SK-N-SH treated with all-trans-retinoic acid at 6 μM for 48 hours (cell line): ENCODE data around the gene AGAP1.

Source experiments
- ATAC-seq: fragments of 200-7000 bp; cut with Tn5 transposase; 3 replicates; pipeline ENCODE4 v1.9.1; 2020; ENCODE audit warnings: mild to moderate bottlenecking, moderate library complexity
- ARNTL ChIP-seq: fragments of 450-650 bp; formaldehyde crosslinking; IDR thresholded peaks from 2 replicates; pipeline ENCODE4 v1.5.0; 2020; ENCODE audit warnings: low read depth, mild to moderate bottlenecking, moderate library complexity, borderline replicate concordance
- BACH2 ChIP-seq: fragments of 250-450 bp; sonication (Bioruptor Pico); IDR thresholded peaks from 2 replicates; pipeline ENCODE4 v1.9.0; 2021; ENCODE audit warnings: mild to moderate bottlenecking, borderline replicate concordance
- CSDC2 ChIP-seq: fragments of 250-450 bp; sonication (Bioruptor Pico); IDR thresholded peaks from 2 replicates; pipeline ENCODE4 v1.5.0; 2020; ENCODE audit warnings: mild to moderate bottlenecking, moderate library complexity
- ESRRG ChIP-seq: fragments of 250-450 bp; sonication (Bioruptor Pico); IDR thresholded peaks from 2 replicates; pipeline ENCODE4 v1.6.1; 2021; ENCODE audit warnings: mild to moderate bottlenecking
- GLIS3 ChIP-seq: fragments of 250-450 bp; sonication (Bioruptor Pico); IDR thresholded peaks from 2 replicates; pipeline ENCODE4 v1.5.0; 2020; ENCODE audit warnings: mild to moderate bottlenecking, moderate library complexity
- OSR1 ChIP-seq: fragments of 250-450 bp; sonication (Bioruptor Pico); IDR thresholded peaks from 2 replicates; pipeline ENCODE4 v1.8.0; 2022; ENCODE audit warnings: moderate library complexity, mild to moderate bottlenecking, inconsistent platforms
- PPARA ChIP-seq: fragments of 250-450 bp; sonication (Bioruptor Pico); IDR thresholded peaks from 2 replicates; pipeline ENCODE4 v1.5.0; 2020; ENCODE audit warnings: mild to moderate bottlenecking, borderline replicate concordance
- RARB ChIP-seq: fragments of 250-450 bp; sonication (Bioruptor Pico); IDR thresholded peaks from 2 replicates; pipeline ENCODE4 v1.8.0; 2021; ENCODE audit warnings: mild to moderate bottlenecking, moderate library complexity
- SNAI2 ChIP-seq: fragments of 250-450 bp; sonication (Bioruptor Pico); IDR thresholded peaks from 2 replicates; pipeline ENCODE4 v1.5.0; 2020; ENCODE audit warnings: mild to moderate bottlenecking, moderate library complexity
- TCF4 ChIP-seq: fragments of 250-450 bp; sonication (Bioruptor Pico); IDR thresholded peaks from 2 replicates; pipeline ENCODE4 v1.8.0; 2021; ENCODE audit warnings: mild to moderate bottlenecking, moderate library complexity, borderline replicate concordance
- TOX ChIP-seq: fragments of 250-450 bp; sonication (Bioruptor Pico); IDR thresholded peaks from 2 replicates; pipeline ENCODE4 v1.8.0; 2021; ENCODE audit warnings: mild to moderate bottlenecking, moderate library complexity, borderline replicate concordance
- ZC3H10 ChIP-seq: fragments of 250-450 bp; sonication (Bioruptor Pico); IDR thresholded peaks from 2 replicates; pipeline ENCODE4 v1.5.1; 2021; ENCODE audit warnings: mild to moderate bottlenecking, moderate library complexity
- ZFP3 ChIP-seq: fragments of 250-450 bp; sonication (Bioruptor Pico); IDR thresholded peaks from 2 replicates; pipeline ENCODE4 v1.5.0; 2020; ENCODE audit warnings: mild to moderate bottlenecking, moderate library complexity
- ZFP30 ChIP-seq: fragments of 450-650 bp; formaldehyde crosslinking; IDR thresholded peaks from 2 replicates; pipeline ENCODE4 v1.5.0; 2022; ENCODE audit warnings: mild to moderate bottlenecking, moderate library complexity
- ZNF565 ChIP-seq: fragments of 450-650 bp; formaldehyde crosslinking; conservative IDR thresholded peaks from 2 replicates; pipeline ENCODE4 v1.5.0; 2020; ENCODE audit warnings: low read depth, mild to moderate bottlenecking, moderate library complexity
- ZNF70 ChIP-seq: fragments of 450-650 bp; formaldehyde crosslinking; IDR thresholded peaks from 2 replicates; pipeline ENCODE4 v1.5.0; 2020; ENCODE audit warnings: mild to moderate bottlenecking, moderate library complexity
- ZNF8 ChIP-seq: fragments of 450-650 bp; formaldehyde crosslinking; IDR thresholded peaks from 2 replicates; pipeline ENCODE4 v1.5.0; 2020; ENCODE audit warnings: mild to moderate bottlenecking, moderate library complexity
- TF ChIP-seq, protein P1 (sequence below): fragments of 250-450 bp; sonication (Bioruptor Pico); IDR thresholded peaks from 2 replicates; pipeline ENCODE4 v1.5.0; 2020; ENCODE audit warnings: mild to moderate bottlenecking, moderate library complexity
- TF ChIP-seq, protein P2 (sequence below): fragments of 250-450 bp; sonication (Bioruptor Pico); IDR thresholded peaks from 2 replicates; pipeline ENCODE4 v1.5.1; 2021; ENCODE audit warnings: mild to moderate bottlenecking, moderate library complexity
- TF ChIP-seq, protein P3 (sequence below): fragments of 250-450 bp; sonication (Bioruptor Pico); IDR thresholded peaks from 2 replicates; pipeline ENCODE4 v1.5.1; 2020; ENCODE audit warnings: low read depth, mild to moderate bottlenecking, moderate library complexity
- TF ChIP-seq, protein P4 (sequence below): fragments of 250-450 bp; sonication (Bioruptor Pico); IDR thresholded peaks from 2 replicates; pipeline ENCODE4 v1.8.0; 2020; ENCODE audit warnings: mild to moderate bottlenecking, moderate library complexity, borderline replicate concordance
- TF ChIP-seq, protein P5 (sequence below): fragments of 250-450 bp; sonication (Bioruptor Pico); IDR thresholded peaks from 2 replicates; pipeline ENCODE4 v1.8.0; 2021; ENCODE audit warnings: low read depth, mild to moderate bottlenecking, moderate library complexity, borderline replicate concordance

Gene AGAP1

DNA sequence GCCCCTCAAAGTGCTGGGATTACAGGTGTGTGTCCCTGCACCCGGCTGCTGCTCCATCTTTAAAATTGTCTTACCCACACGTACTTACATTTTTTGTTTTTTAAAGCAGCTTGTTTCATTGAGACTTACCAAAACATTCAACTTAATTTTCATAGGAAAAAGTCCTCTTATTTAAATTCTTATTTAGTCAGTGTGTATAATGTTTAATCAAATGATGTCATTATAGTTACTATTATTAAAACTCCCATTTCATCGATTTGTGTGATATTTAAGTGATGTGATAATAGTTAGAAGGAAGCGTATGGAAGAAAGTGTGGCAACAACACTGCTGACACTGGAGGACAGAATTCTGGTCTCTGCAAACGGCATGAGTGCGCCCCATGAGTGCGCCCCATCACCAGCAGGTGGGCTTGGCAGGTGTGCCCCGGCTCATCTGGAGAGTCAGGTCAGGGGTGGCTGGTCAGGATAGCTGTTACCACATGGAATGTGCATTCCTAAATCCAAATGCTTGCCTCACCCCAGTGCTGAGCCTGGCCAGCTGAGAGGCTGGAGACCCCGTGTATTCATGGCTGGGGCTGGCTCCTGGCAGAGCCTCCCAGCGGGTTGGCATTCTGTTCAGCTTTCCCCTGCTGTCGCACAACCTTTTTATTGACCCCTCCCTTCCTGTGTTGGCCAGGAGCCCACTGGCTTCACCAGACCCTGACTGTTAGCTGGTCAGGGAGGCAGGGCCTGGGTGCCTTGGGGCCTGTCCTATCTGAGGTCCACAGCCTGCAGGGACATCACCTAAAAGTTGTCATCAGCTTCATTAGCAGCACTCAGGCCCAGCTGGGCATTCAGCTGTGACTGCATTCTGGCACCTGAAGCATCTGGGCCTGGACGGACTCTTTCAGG lies 79.7 kb downstream of the AGAP1 start:
- TF ChIP-seq BACH2 (CRISPR knock-in tag), result no peak
- no peak for TF ChIP-seq RARB (CRISPR knock-in tag)
- TF ChIP-seq PPARA (CRISPR knock-in tag), result no peak
- no peak for TF ChIP-seq ARNTL (CRISPR knock-in tag)
- TF ChIP-seq, protein P1, sequence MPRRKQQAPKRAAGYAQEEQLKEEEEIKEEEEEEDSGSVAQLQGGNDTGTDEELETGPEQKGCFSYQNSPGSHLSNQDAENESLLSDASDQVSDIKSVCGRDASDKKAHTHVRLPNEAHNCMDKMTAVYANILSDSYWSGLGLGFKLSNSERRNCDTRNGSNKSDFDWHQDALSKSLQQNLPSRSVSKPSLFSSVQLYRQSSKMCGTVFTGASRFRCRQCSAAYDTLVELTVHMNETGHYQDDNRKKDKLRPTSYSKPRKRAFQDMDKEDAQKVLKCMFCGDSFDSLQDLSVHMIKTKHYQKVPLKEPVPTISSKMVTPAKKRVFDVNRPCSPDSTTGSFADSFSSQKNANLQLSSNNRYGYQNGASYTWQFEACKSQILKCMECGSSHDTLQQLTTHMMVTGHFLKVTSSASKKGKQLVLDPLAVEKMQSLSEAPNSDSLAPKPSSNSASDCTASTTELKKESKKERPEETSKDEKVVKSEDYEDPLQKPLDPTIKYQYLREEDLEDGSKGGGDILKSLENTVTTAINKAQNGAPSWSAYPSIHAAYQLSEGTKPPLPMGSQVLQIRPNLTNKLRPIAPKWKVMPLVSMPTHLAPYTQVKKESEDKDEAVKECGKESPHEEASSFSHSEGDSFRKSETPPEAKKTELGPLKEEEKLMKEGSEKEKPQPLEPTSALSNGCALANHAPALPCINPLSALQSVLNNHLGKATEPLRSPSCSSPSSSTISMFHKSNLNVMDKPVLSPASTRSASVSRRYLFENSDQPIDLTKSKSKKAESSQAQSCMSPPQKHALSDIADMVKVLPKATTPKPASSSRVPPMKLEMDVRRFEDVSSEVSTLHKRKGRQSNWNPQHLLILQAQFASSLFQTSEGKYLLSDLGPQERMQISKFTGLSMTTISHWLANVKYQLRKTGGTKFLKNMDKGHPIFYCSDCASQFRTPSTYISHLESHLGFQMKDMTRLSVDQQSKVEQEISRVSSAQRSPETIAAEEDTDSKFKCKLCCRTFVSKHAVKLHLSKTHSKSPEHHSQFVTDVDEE (CRISPR knock-in tag), result no peak
- TF ChIP-seq ZFP30 (CRISPR knock-in tag), result no peak
- no peak for TF ChIP-seq ZNF8 (CRISPR knock-in tag)
- no peak for TF ChIP-seq TOX (CRISPR knock-in tag)
- no peak for TF ChIP-seq OSR1 (CRISPR knock-in tag)
- TF ChIP-seq, all 23 proteins: peak for 0
- ATAC-seq, result peak; percentile 39; the same call in 2 of the 3 replicates

DNA sequence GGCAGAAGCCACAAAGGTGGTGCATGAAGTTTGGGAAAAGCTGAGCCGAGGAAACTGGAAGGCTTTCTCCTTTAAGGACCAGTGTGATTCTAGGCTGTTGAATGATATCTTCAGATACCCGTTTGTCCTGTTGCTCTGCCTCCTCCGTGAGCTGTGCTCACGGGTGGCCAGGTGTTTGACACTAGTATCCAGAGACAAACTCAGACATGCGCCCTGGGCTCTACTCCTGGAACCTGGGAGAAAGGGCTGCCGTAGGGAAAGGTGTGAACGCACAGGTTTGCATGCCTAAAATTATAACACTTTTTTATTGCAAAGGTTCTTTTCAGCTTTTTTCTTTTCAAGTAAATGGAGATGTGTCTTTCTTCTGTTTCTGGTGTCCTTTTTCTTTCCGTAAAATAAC lies 81.6 kb downstream of the AGAP1 start:
- TF ChIP-seq OSR1 (CRISPR knock-in tag), result no peak
- ATAC-seq, result no peak

DNA sequence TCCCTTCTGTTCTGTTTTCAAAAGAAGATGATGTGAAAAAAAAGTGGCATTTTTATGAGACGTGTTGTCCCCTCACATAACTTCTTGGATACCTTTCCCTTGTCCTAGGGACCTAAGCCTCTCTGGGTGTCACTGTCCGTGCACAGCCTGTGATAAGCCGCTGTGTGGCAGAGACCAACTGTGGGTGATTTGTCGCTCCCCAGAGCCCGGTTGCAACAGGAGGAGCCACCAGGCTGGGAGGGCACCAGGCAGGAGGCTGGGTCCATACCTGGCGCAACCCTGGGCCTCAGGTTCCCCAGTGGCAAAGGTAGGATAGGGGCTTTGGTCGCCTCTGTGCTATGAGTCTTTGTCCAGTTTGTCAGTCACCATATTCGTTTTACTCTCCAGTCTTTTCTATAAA lies 82.1 kb downstream of the AGAP1 start:
- TF ChIP-seq ZNF565 (CRISPR knock-in tag) (no peak), ZNF8 (CRISPR knock-in tag) (no peak), ZFP3 (no peak), GLIS3 (CRISPR knock-in tag) (no peak), ZNF70 (CRISPR knock-in tag) (no peak), TCF4 (no peak), ZC3H10 (no peak), RARB (CRISPR knock-in tag) (no peak), CSDC2 (CRISPR knock-in tag) (no peak), BACH2 (CRISPR knock-in tag) (no peak), SNAI2 (CRISPR knock-in tag) (no peak), ESRRG (no peak), TOX (CRISPR knock-in tag) (no peak), ZFP30 (CRISPR knock-in tag) (no peak), PPARA (CRISPR knock-in tag) (no peak)
- TF ChIP-seq, protein P2, sequence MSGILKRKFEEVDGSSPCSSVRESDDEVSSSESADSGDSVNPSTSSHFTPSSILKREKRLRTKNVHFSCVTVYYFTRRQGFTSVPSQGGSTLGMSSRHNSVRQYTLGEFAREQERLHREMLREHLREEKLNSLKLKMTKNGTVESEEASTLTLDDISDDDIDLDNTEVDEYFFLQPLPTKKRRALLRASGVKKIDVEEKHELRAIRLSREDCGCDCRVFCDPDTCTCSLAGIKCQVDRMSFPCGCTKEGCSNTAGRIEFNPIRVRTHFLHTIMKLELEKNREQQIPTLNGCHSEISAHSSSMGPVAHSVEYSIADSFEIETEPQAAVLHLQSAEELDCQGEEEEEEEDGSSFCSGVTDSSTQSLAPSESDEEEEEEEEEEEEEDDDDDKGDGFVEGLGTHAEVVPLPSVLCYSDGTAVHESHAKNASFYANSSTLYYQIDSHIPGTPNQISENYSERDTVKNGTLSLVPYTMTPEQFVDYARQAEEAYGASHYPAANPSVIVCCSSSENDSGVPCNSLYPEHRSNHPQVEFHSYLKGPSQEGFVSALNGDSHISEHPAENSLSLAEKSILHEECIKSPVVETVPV, result no peak
- TF ChIP-seq, protein P3, sequence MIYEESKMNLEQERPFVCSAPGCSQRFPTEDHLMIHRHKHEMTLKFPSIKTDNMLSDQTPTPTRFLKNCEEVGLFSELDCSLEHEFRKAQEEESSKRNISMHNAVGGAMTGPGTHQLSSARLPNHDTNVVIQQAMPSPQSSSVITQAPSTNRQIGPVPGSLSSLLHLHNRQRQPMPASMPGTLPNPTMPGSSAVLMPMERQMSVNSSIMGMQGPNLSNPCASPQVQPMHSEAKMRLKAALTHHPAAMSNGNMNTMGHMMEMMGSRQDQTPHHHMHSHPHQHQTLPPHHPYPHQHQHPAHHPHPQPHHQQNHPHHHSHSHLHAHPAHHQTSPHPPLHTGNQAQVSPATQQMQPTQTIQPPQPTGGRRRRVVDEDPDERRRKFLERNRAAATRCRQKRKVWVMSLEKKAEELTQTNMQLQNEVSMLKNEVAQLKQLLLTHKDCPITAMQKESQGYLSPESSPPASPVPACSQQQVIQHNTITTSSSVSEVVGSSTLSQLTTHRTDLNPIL (CRISPR knock-in tag), result no peak
- TF ChIP-seq, protein P4, sequence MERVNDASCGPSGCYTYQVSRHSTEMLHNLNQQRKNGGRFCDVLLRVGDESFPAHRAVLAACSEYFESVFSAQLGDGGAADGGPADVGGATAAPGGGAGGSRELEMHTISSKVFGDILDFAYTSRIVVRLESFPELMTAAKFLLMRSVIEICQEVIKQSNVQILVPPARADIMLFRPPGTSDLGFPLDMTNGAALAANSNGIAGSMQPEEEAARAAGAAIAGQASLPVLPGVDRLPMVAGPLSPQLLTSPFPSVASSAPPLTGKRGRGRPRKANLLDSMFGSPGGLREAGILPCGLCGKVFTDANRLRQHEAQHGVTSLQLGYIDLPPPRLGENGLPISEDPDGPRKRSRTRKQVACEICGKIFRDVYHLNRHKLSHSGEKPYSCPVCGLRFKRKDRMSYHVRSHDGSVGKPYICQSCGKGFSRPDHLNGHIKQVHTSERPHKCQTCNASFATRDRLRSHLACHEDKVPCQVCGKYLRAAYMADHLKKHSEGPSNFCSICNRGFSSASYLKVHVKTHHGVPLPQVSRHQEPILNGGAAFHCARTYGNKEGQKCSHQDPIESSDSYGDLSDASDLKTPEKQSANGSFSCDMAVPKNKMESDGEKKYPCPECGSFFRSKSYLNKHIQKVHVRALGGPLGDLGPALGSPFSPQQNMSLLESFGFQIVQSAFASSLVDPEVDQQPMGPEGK, result no peak
- TF ChIP-seq, protein P5, sequence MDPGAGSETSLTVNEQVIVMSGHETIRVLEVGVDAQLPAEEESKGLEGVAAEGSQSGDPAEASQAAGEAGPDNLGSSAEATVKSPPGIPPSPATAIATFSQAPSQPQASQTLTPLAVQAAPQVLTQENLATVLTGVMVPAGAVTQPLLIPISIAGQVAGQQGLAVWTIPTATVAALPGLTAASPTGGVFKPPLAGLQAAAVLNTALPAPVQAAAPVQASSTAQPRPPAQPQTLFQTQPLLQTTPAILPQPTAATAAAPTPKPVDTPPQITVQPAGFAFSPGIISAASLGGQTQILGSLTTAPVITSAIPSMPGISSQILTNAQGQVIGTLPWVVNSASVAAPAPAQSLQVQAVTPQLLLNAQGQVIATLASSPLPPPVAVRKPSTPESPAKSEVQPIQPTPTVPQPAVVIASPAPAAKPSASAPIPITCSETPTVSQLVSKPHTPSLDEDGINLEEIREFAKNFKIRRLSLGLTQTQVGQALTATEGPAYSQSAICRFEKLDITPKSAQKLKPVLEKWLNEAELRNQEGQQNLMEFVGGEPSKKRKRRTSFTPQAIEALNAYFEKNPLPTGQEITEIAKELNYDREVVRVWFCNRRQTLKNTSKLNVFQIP (CRISPR knock-in tag), result no peak
- ATAC-seq, result no peak
